ENCODE data around the gene TIMM17B. TPM values are rescaled to one million over a fixed set of nuclear protein-coding genes. Genes with fewer than 3 reads are reported as not detected.
A peak's percentile ranks its signal among the peaks of the same experiment; 100 is the strongest.

The TIMM17B gene
- total RNA-seq, 1 experiment from 2014 or later = 89.7 TPM

GRCh38 chrX:48899078-48899410, 1.5 kb upstream of the TIMM17B start:
- WGBS (ENCODE audit: extremely low coverage, insufficient read length, low lambda C conversion rate) = no CpG with 5 or more reads among the region's 8 CpGs
- Histone ChIP-seq H3K23me2 (ENCODE audit: insufficient read length, low read depth, low read length, poor library complexity, severe bottlenecking) (peaks cover 10% of the 10 kb centered on the region), H2AK5ac (ENCODE audit: insufficient read length, low read length) (no peak overlapping the region), H3K9ac (ENCODE audit: extremely low read depth, insufficient read length, low read length) (no peak overlapping the region), H2BK20ac (ENCODE audit: low read depth, low read length, poor library complexity, severe bottlenecking) (no peak overlapping the region), H3T11ph (ENCODE audit: low read length) (no peak overlapping the region), H3K56ac (ENCODE audit: insufficient read length, low read depth, low read length) (no peak overlapping the region), H3K4ac (ENCODE audit: low read depth, low read length) (no peak overlapping the region), H4K8ac (replicated peaks; ENCODE audit: insufficient read length, low read depth, low read length) (no peak overlapping the region), H3K27me3 (ENCODE audit: insufficient read depth, low read length) (no peaks in the 10 kb centered on the region), H4K91ac (ENCODE audit: insufficient read length, low read depth, low read length) (no peak overlapping the region), H4K5ac (ENCODE audit: insufficient read length, low read depth, low read length) (no peak overlapping the region), H3K79me1 (ENCODE audit: insufficient read depth, low read depth, low read length, poor library complexity, severe bottlenecking) (peaks cover 3% of the 10 kb centered on the region), H3K14ac (ENCODE audit: insufficient read depth, low read length) (no peak overlapping the region), H3K4me1 (ENCODE audit: insufficient read depth, low read length) (no peaks in the 10 kb centered on the region), H2BK120ac (ENCODE audit: low read depth, low read length, poor library complexity, severe bottlenecking) (no peak overlapping the region), H3K27ac (ENCODE audit: insufficient read length, low read depth, low read length) (no peak overlapping the region), H2BK5ac (ENCODE audit: insufficient read length, low read length) (no peak overlapping the region), H2AFZ (ENCODE audit: low read length) (no peak overlapping the region), H3K4me2 (ENCODE audit: insufficient read depth, insufficient read length, low read length) (no peak overlapping the region), H4K20me1 (ENCODE audit: control insufficient read depth, insufficient read depth, insufficient read length) (peaks cover 3% of the 10 kb centered on the region), H2BK12ac (ENCODE audit: insufficient read length, low read depth, low read length) (no peak overlapping the region), H3K79me2 (ENCODE audit: insufficient read depth, low read length) (no peaks in the 10 kb centered on the region; the same call in 1 of the 2 replicates), H3K18ac (ENCODE audit: insufficient read length, low read depth, low read length) (no peak overlapping the region), H3K23ac (ENCODE audit: insufficient read length, low read depth, low read length) (no peak overlapping the region), H2BK15ac (ENCODE audit: low read depth, low read length) (no peak overlapping the region), H3K9me3 (ENCODE audit: control insufficient read depth, low read depth, low read length) (no peaks in the 10 kb centered on the region)
- Mint-ChIP-seq H3K36me3 (ENCODE audit: insufficient read depth in 1 of 3, low read depth in 3 of 3) (peaks cover 26 to 59% (median 49%) of the 10 kb centered on the region in 3 experiments), H3K4me1 (peaks cover 4 to 10% of the 10 kb centered on the region in 2 experiments), H3K9me3 (peaks cover 80 to 84% of the 10 kb centered on the region in 2 experiments), H3K27ac (no peak overlapping the region), H3K27me3 (ENCODE audit: low read depth) (peaks cover 1% of the 10 kb centered on the region), H3K4me3 (peak overlapping the region in 1 of 2 experiments; percentile 20; a peak in 1 of 5 replicates)
- TF ChIP-seq, protein P1, sequence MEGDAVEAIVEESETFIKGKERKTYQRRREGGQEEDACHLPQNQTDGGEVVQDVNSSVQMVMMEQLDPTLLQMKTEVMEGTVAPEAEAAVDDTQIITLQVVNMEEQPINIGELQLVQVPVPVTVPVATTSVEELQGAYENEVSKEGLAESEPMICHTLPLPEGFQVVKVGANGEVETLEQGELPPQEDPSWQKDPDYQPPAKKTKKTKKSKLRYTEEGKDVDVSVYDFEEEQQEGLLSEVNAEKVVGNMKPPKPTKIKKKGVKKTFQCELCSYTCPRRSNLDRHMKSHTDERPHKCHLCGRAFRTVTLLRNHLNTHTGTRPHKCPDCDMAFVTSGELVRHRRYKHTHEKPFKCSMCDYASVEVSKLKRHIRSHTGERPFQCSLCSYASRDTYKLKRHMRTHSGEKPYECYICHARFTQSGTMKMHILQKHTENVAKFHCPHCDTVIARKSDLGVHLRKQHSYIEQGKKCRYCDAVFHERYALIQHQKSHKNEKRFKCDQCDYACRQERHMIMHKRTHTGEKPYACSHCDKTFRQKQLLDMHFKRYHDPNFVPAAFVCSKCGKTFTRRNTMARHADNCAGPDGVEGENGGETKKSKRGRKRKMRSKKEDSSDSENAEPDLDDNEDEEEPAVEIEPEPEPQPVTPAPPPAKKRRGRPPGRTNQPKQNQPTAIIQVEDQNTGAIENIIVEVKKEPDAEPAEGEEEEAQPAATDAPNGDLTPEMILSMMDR (conservative IDR thresholded peaks at IDR 0.05) = no peak
- no peak for DNase-seq
